ENCODE measurements around the gene PTDSS2.
"Not testable (repeated sequence)": the region's sequence is repeated elsewhere in the genome, so short reads cannot be mapped to it uniquely, and the experiment has no call there.

The PTDSS2 gene

DNA sequence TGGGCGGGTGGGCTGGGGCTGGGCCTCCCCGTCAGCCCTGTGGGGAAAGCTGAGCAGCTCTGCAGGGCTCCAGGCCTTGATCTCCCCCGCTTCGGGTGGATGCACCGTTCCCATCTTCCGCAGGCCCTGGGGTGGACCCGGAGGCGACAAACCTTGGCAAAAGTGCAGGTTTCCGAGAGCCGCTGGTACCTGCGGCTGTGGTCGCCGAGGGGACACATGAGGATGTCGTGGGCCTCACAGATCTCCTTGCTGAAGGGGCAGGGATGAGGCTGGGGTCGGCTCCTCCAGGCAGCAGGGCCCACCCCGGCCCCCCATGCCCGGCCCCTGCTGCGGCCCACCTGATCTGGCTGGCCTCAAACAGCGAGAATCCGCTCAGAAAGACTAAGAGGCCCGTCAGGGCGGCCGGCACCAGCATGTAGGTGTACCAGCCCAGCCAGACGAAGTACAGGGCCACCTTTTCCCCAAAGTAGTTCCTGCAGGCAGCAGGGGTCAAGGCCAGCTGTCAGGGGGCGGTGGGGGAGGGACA is 20.1 kb upstream of the PTDSS2 start:
- no peak for DNase-seq (ENCODE audit: low read depth in 1 of 2, low spot score in 1 of 2)

GRCh38 chr11:431921-432320 is 18.2 kb upstream of the PTDSS2 start:
- DNase-seq (ENCODE audit: low read depth in 1 of 2, low spot score in 1 of 2), result no peak

- no peak for DNase-seq (ENCODE audit: low read depth in 1 of 2, low spot score in 1 of 2)
Observed at GRCh38 chr11:432501-433100, 17.5 kb upstream of the PTDSS2 start.

GRCh38 chr11:433111-433510 is 17.0 kb upstream of the PTDSS2 start:
- DNase-seq (ENCODE audit: low read depth in 1 of 2, low spot score in 1 of 2), result no peak

GRCh38 chr11:433641-434040 is 16.4 kb upstream of the PTDSS2 start:
- no peak for DNase-seq (ENCODE audit: low read depth in 1 of 2, low spot score in 1 of 2)

DNA sequence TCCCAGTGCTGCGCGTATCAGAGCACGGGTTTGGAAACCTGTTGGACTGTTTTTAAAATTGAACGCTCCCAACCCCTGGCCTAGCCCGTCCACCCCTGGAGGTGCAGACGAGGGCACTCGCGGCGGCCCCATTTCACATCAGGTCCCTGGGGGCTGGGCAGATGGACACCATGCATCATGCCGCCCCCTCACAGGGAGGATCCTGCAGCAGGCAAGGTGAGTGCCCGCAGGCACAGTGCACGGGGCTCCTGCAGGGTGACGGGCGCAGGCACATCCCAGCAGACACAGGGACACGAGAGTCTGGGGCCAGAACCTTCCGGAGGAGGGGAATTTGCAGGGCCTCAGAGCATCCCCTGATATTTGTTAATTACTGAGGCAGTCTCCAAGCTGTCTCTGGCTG is 15.6 kb upstream of the PTDSS2 start:
- no peak for DNase-seq (ENCODE audit: low read depth in 1 of 2, low spot score in 1 of 2)

GRCh38 chr11:434999-435740 is 14.9 kb upstream of the PTDSS2 start:
- not testable (repeated sequence) for DNase-seq (ENCODE audit: low read depth in 1 of 2, low spot score in 1 of 2)

DNA sequence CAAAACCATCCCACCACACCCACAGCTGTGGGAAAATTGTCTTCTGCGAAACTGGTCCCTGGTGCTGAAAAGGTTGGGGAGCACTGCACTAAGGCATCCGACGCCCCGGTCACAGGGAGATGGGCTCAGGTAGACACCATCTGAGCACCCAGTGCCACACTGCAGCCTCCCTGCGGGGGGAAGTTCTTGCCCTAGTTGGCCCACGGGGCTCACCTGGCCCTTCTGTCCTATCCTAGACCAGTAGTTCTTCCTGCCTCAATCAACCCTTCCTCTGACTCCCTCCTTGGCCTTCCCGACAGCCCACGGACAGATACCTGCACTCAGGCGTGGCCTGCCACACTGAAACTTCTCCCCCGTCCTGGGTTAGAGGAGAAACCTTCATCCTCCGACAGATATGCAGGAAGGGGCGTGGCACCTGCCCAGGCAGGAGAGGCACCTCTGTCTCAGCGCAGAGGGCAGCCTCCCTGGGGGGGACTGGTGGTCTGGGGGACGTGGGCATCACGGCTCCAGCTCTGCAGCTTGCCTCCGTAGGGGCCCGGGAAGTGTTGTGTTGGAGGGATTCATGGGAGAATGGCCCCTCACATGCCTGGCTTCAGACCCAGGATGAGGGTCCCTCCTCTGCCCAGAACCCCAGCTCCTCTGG is 12.7 kb upstream of the PTDSS2 start:
- DNase-seq (ENCODE audit: low read depth in 1 of 2, low spot score in 1 of 2), result no peak

- DNase-seq (ENCODE audit: low read depth in 1 of 2, low spot score in 1 of 2), result no peak
Observed at GRCh38 chr11:438101-438844, 11.8 kb upstream of the PTDSS2 start.

GRCh38 chr11:439315-440064 is 10.6 kb upstream of the PTDSS2 start:
- DNase-seq (ENCODE audit: low read depth in 1 of 2, low spot score in 1 of 2), result no peak

DNA sequence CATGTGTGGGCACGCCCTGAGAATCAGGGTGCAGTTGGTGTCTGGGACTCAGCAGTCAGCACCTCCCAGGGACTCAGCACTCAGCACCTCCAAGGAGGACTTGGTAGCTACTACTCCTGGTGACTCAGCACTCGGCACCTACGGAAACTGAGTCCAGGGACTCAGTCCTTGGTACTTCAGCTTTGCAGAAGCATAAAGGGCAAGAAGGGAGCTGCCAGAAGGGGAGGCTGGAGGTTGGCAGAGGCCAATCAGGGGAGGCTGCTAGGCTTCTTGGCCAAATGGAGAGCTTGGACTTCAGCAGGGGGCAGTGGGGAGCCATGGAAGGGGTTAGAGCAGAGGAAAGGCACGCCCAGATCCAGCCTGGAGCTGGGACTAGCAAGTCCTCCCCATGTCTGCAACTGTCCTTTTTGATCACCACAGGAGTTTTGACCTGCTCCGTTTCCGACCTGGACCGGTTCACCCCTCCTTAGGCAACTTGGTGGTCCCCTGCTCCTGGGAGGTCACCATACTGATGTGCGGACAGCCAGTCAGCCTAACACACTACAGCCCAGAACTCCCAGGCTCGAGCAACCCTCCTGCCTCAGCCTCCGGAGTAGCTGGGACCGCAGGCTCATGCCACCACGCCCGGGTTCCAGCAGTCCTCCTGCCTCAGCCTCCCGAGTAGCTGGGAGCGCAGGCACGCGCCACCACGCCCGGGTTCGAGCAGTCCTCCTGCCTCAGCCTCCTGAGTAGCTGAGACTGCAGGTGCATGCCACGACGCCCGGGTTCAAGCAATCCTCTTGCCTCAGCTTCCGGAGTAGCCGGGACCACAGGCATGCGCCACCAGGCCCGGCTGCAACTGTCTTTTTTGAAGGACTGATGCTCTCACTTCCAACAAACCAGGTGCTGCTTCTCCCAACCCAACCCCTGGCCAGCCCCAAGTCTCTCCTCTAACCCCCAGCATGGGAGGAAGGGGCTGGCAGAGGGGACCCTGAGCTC is 9.7 kb upstream of the PTDSS2 start:
- no peak for DNase-seq (ENCODE audit: low read depth in 1 of 2, low spot score in 1 of 2)

- DNase-seq (ENCODE audit: low read depth in 1 of 2, low spot score in 1 of 2), result no peak
Observed at GRCh38 chr11:441043-441417, 9.0 kb upstream of the PTDSS2 start.

DNA sequence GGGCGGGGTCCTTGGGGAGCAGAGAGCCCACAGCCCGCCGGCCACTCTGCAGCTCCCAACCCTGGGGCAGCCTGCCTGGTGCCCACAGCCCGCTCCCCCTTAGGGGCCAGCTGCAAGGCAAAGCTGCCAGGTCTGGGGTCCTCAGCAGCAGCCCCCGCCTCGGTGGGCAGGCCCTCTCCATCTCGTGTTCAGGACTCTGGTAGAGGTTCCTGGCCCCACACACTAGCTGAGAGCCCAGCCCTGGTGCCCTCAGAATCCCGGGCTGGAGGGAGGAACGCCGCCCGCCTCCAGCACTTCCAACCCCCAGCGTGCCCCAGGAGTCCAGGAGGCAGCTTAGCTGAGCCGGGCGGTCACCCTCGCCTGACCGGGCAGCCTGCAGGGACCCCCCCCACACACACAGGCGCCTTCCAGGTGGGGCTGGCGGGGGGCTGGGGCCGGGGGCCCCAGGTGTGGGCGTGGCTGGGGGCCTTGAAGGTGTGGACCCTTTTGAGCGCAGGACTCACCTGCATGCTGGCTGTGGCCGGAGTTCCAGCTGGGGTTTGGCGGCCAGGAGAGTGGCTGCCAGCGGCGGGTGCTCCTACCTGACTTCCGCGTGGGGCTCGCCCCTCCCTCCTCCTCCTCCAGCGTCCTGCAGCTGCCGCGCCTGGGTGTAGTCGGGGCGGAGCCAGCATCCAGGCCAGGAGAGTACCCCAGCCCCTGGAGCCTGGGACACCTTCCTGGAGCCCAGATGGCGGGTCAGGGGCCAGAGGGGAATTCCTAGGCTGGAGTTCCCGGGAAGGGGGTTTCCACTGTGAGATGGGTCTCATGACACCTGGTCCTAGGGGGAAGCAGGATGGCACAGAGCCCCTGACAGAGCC is 8.4 kb upstream of the PTDSS2 start, which contains the start of gene ANO9:
Gene ANO9 (minus strand): TSS at position 594 of the 857 bp plus-strand sequence. CDS start 85 bp downstream, at position 509.
- peak; percentile 31 to 39 for DNase-seq (ENCODE audit: low read depth in 1 of 2, low spot score in 1 of 2)

GRCh38 chr11:442611-443081 is 7.4 kb upstream of the PTDSS2 start:
- DNase-seq (ENCODE audit: low read depth in 1 of 2, low spot score in 1 of 2), result no peak

DNA sequence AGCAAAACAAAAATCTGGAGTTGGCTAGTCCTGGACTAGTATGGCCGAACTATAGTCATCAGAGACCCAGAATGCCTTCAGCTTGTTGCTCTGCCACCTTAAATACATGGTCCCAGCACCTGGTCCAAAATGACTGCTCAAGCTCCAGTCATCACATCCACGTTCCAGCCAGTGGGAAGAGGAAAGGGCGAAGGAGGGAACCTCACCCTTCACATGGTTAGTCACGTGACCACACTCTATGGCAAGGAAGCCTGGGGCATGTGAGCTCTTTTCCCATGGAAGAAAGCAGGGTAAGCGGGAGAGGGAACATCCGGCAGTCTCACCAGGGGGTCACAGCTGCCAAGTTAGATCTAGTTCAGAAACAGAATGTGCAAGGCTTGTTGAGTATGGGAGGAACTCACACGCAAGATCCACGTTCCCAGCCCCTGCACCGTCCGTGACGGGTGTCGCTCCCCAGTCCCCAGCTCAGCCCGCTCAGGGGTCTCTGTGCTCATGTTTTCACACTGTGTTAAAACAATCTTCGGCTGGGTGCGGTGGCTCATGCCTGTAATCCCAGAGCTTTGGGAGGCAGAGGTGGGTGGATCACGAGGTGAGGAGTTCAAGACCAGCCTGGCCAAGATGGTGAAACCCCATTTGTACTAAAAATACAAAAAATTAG is 6.4 kb upstream of the PTDSS2 start:
- no peak for DNase-seq (ENCODE audit: low read depth in 1 of 2, low spot score in 1 of 2)

- DNase-seq (ENCODE audit: low read depth in 1 of 2, low spot score in 1 of 2), result no peak
Observed at GRCh38 chr11:444396-445144, 5.5 kb upstream of the PTDSS2 start.

Measured in activated CD4-positive, alpha-beta T cell treated with anti-CD3 and anti-CD28 coated beads, Interleukin-2, amount 50 U/mL, for 24 hours (primary cell).